ENCODE data around the gene TENM3.

Gene TENM3

GRCh38 chr4:182400790-182401189 is 157.6 kb downstream of the TENM3 start:
- Histone ChIP-seq H3K9me3 (ENCODE audit: control insufficient read depth in 5 of 5, low read length in 5 of 5) (no peaks in the 10 kb centered on the region), H3K27me3 (ENCODE audit: control insufficient read depth in 5 of 5, insufficient read depth in 4 of 5, low read length in 5 of 5) (no peaks in the 10 kb centered on the region), H3K4me3 (ENCODE audit: low read depth in 1 of 5, low read length in 5 of 5) (no peak overlapping the region), H3K4me1 (ENCODE audit: control insufficient read depth in 5 of 5, insufficient read depth in 5 of 5, low read length in 5 of 5) (peaks cover 0 to 4% (median 0%) of the 10 kb centered on the region in 5 donors), H3K36me3 (ENCODE audit: control insufficient read depth in 5 of 5, insufficient read depth in 5 of 5, low read length in 5 of 5) (no peaks in the 10 kb centered on the region), H3K9ac (ENCODE audit: low read length in 5 of 5) (no peak overlapping the region), H3K27ac (ENCODE audit: low read depth, low read length) (no peak overlapping the region)

GRCh38 chr4:182404376-182404775 is 161.2 kb downstream of the TENM3 start:
- H3K27ac ChIP-seq (ENCODE audit: low read depth, low read length) = no peak overlapping the region
- peaks cover 0 to 4% (median 0%) of the 10 kb centered on the region in 5 donors for H3K4me1 ChIP-seq (ENCODE audit: control insufficient read depth in 5 of 5, insufficient read depth in 5 of 5, low read length in 5 of 5)
- H3K9me3 ChIP-seq (ENCODE audit: control insufficient read depth in 5 of 5, low read length in 5 of 5) = no peaks in the 10 kb centered on the region

DNA sequence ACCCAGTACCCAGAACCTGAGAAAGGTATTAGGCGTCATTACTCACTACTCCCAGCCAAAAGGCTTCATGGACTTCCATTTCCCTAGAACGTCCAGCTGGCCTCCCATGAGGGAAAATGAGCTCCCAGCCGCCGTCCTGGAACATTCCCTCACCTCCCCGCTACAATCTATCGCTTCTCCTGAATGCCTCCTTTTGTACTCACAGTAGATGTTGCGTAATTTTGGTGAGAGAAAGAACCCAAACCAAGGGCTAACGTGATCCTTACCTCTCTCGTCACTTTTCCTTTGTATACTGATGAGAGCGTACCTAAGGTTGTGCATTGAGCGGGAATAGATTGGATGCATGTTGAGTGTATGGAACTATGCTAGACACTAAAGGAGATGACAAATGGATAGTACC is 161.9 kb downstream of the TENM3 start:
- peaks cover 0 to 4% (median 0%) of the 10 kb centered on the region in 5 donors for H3K4me1 ChIP-seq (ENCODE audit: control insufficient read depth in 5 of 5, insufficient read depth in 5 of 5, low read length in 5 of 5)
- H3K27ac ChIP-seq (ENCODE audit: low read depth, low read length) = no peak overlapping the region
- no peaks in the 10 kb centered on the region for H3K36me3 ChIP-seq (ENCODE audit: control insufficient read depth in 5 of 5, insufficient read depth in 5 of 5, low read length in 5 of 5)
- no peak overlapping the region for H3K9ac ChIP-seq (ENCODE audit: low read length in 5 of 5)
- no peak overlapping the region for H3K4me3 ChIP-seq (ENCODE audit: low read depth in 1 of 5, low read length in 5 of 5)
- no peaks in the 10 kb centered on the region for H3K27me3 ChIP-seq (ENCODE audit: control insufficient read depth in 5 of 5, insufficient read depth in 4 of 5, low read length in 5 of 5)
- no peaks in the 10 kb centered on the region for H3K9me3 ChIP-seq (ENCODE audit: control insufficient read depth in 5 of 5, low read length in 5 of 5)

More at GRCh38 chr4:182404376-182404775, 161.2 kb downstream of the TENM3 start:
- no peak overlapping the region for H3K4me3 ChIP-seq (ENCODE audit: low read depth in 1 of 5, low read length in 5 of 5)
- no peak overlapping the region for H3K9ac ChIP-seq (ENCODE audit: low read length in 5 of 5)
- H3K36me3 ChIP-seq (ENCODE audit: control insufficient read depth in 5 of 5, insufficient read depth in 5 of 5, low read length in 5 of 5) = no peaks in the 10 kb centered on the region
- H3K27me3 ChIP-seq (ENCODE audit: control insufficient read depth in 5 of 5, insufficient read depth in 4 of 5, low read length in 5 of 5) = no peaks in the 10 kb centered on the region

- Histone ChIP-seq H3K4me1 (ENCODE audit: control insufficient read depth in 5 of 5, insufficient read depth in 5 of 5, low read length in 5 of 5) (no peaks in the 10 kb centered on the region), H3K27ac (ENCODE audit: low read depth, low read length) (no peak overlapping the region), H3K36me3 (ENCODE audit: control insufficient read depth in 5 of 5, insufficient read depth in 5 of 5, low read length in 5 of 5) (no peaks in the 10 kb centered on the region), H3K9me3 (ENCODE audit: control insufficient read depth in 5 of 5, low read length in 5 of 5) (peaks cover 0 to 7% (median 5%) of the 10 kb centered on the region in 5 donors), H3K27me3 (ENCODE audit: control insufficient read depth in 5 of 5, insufficient read depth in 4 of 5, low read length in 5 of 5) (no peaks in the 10 kb centered on the region), H3K9ac (ENCODE audit: low read length in 5 of 5) (no peak overlapping the region), H3K4me3 (ENCODE audit: low read depth in 1 of 5, low read length in 5 of 5) (no peak overlapping the region)
Observed at GRCh38 chr4:182409271-182409670, 166.1 kb downstream of the TENM3 start.

DNA sequence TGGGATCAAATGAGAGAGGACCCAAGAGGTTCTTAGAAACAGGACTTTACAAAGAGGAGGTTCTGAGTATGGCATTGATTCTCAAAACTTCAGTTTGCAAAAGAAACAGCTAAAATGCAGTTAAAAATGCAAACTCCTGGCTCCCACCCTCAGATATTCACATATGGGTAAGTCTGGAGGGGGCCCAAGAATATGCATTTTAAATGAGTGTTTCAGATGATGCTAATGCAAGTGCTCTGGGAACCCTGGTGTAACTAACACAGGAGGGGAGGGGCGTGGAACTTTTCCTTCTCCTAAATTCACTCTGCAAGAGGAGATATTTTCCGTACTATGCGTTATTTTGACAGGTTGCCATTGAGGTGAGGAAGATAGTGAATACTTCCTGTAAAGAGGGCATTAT is 168.2 kb downstream of the TENM3 start:
- Histone ChIP-seq H3K9ac (ENCODE audit: low read length in 5 of 5) (no peak overlapping the region), H3K9me3 (ENCODE audit: control insufficient read depth in 5 of 5, low read length in 5 of 5) (peaks cover 0 to 7% (median 5%) of the 10 kb centered on the region in 5 donors), H3K27me3 (ENCODE audit: control insufficient read depth in 5 of 5, insufficient read depth in 4 of 5, low read length in 5 of 5) (no peaks in the 10 kb centered on the region), H3K36me3 (ENCODE audit: control insufficient read depth in 5 of 5, insufficient read depth in 5 of 5, low read length in 5 of 5) (no peaks in the 10 kb centered on the region), H3K27ac (ENCODE audit: low read depth, low read length) (no peak overlapping the region), H3K4me1 (ENCODE audit: control insufficient read depth in 5 of 5, insufficient read depth in 5 of 5, low read length in 5 of 5) (no peaks in the 10 kb centered on the region), H3K4me3 (ENCODE audit: low read depth in 1 of 5, low read length in 5 of 5) (no peak overlapping the region)

DNA sequence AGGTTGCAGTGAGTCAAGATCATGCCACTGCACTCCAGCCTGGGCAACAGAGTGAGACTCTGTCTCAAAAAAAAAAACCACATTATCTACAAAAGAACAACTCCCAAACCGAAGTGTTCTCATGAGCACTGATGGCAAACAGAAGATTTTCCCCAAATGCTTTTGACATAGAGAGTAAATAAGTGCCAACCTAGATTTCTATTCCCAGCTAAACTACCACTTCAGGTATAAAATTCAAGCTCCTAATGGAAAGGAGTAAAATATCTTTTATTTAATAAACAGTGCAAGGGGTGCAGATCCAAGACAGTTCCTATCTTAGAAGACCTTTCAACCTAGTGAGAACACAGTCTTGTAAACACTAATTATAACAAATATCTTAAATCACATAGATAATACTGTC is 170.3 kb downstream of the TENM3 start:
- Histone ChIP-seq H3K36me3 (ENCODE audit: control insufficient read depth in 5 of 5, insufficient read depth in 5 of 5, low read length in 5 of 5) (no peaks in the 10 kb centered on the region), H3K4me3 (ENCODE audit: low read depth in 1 of 5, low read length in 5 of 5) (no peak overlapping the region), H3K9me3 (ENCODE audit: control insufficient read depth in 5 of 5, low read length in 5 of 5) (peaks cover 0 to 7% (median 5%) of the 10 kb centered on the region in 5 donors), H3K27ac (ENCODE audit: low read depth, low read length) (no peak overlapping the region), H3K4me1 (ENCODE audit: control insufficient read depth in 5 of 5, insufficient read depth in 5 of 5, low read length in 5 of 5) (no peaks in the 10 kb centered on the region), H3K9ac (ENCODE audit: low read length in 5 of 5) (no peak overlapping the region), H3K27me3 (ENCODE audit: control insufficient read depth in 5 of 5, insufficient read depth in 4 of 5, low read length in 5 of 5) (no peaks in the 10 kb centered on the region)

GRCh38 chr4:182415116-182415515 is 171.9 kb downstream of the TENM3 start:
- Histone ChIP-seq H3K27me3 (ENCODE audit: control insufficient read depth in 5 of 5, insufficient read depth in 4 of 5, low read length in 5 of 5) (no peaks in the 10 kb centered on the region), H3K9ac (ENCODE audit: low read length in 5 of 5) (no peak overlapping the region), H3K36me3 (ENCODE audit: control insufficient read depth in 5 of 5, insufficient read depth in 5 of 5, low read length in 5 of 5) (no peaks in the 10 kb centered on the region), H3K4me1 (ENCODE audit: control insufficient read depth in 5 of 5, insufficient read depth in 5 of 5, low read length in 5 of 5) (no peaks in the 10 kb centered on the region), H3K4me3 (ENCODE audit: low read depth in 1 of 5, low read length in 5 of 5) (no peak overlapping the region), H3K9me3 (ENCODE audit: control insufficient read depth in 5 of 5, low read length in 5 of 5) (peaks cover 0 to 7% (median 5%) of the 10 kb centered on the region in 5 donors), H3K27ac (ENCODE audit: low read depth, low read length) (no peak overlapping the region)

- Histone ChIP-seq H3K27me3 (ENCODE audit: control insufficient read depth in 5 of 5, insufficient read depth in 4 of 5, low read length in 5 of 5) (no peaks in the 10 kb centered on the region), H3K9ac (ENCODE audit: low read length in 5 of 5) (no peak overlapping the region), H3K9me3 (ENCODE audit: control insufficient read depth in 5 of 5, low read length in 5 of 5) (peaks cover 0 to 7% (median 5%) of the 10 kb centered on the region in 5 donors), H3K4me1 (ENCODE audit: control insufficient read depth in 5 of 5, insufficient read depth in 5 of 5, low read length in 5 of 5) (no peaks in the 10 kb centered on the region), H3K4me3 (ENCODE audit: low read depth in 1 of 5, low read length in 5 of 5) (no peak overlapping the region), H3K27ac (ENCODE audit: low read depth, low read length) (no peak overlapping the region), H3K36me3 (ENCODE audit: control insufficient read depth in 5 of 5, insufficient read depth in 5 of 5, low read length in 5 of 5) (no peaks in the 10 kb centered on the region)
Observed at GRCh38 chr4:182416067-182416466, 172.9 kb downstream of the TENM3 start.

GRCh38 chr4:182418054-182418734 is 175.0 kb downstream of the TENM3 start:
- no peak overlapping the region for H3K27ac ChIP-seq (ENCODE audit: low read depth, low read length)
- no peaks in the 10 kb centered on the region for H3K4me1 ChIP-seq (ENCODE audit: control insufficient read depth in 5 of 5, insufficient read depth in 5 of 5, low read length in 5 of 5)
- H3K9me3 ChIP-seq (ENCODE audit: control insufficient read depth in 5 of 5, low read length in 5 of 5) = peaks cover 0 to 6% (median 5%) of the 10 kb centered on the region in 5 donors
- H3K9ac ChIP-seq (ENCODE audit: low read length in 5 of 5) = no peak overlapping the region
- H3K4me3 ChIP-seq (ENCODE audit: low read depth in 1 of 5, low read length in 5 of 5) = no peak overlapping the region
- no peaks in the 10 kb centered on the region for H3K36me3 ChIP-seq (ENCODE audit: control insufficient read depth in 5 of 5, insufficient read depth in 5 of 5, low read length in 5 of 5)
- H3K27me3 ChIP-seq (ENCODE audit: control insufficient read depth in 5 of 5, insufficient read depth in 4 of 5, low read length in 5 of 5) = no peaks in the 10 kb centered on the region

DNA sequence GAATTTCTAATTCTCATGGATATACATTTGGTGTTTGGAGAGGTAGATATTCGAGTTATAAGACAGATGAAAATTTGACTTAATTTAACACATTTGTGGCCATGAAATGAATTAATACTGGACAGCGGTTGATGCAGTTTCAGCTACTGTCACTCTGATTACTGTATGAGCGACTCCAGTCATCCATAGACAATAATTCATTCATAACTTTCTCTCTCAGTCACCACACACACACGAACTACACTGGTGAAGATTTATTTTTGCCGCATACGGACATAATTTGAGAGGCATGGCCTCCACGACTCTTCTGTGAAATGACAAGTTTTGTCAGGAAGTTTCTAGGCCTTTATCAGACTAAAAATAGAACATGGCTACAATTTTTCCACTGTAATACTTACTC is 177.0 kb downstream of the TENM3 start:
- Histone ChIP-seq H3K9me3 (ENCODE audit: control insufficient read depth in 5 of 5, low read length in 5 of 5) (no peaks in the 10 kb centered on the region), H3K36me3 (ENCODE audit: control insufficient read depth in 5 of 5, insufficient read depth in 5 of 5, low read length in 5 of 5) (no peaks in the 10 kb centered on the region), H3K9ac (ENCODE audit: low read length in 5 of 5) (no peak overlapping the region), H3K4me3 (ENCODE audit: low read depth in 1 of 5, low read length in 5 of 5) (no peak overlapping the region), H3K27me3 (ENCODE audit: control insufficient read depth in 5 of 5, insufficient read depth in 4 of 5, low read length in 5 of 5) (no peaks in the 10 kb centered on the region), H3K4me1 (ENCODE audit: control insufficient read depth in 5 of 5, insufficient read depth in 5 of 5, low read length in 5 of 5) (no peaks in the 10 kb centered on the region), H3K27ac (ENCODE audit: low read depth, low read length) (no peak overlapping the region)
